Smooth muscle cell (in vitro differentiated cells): Measurements from ENCODE around the gene AAK1. TPM values are rescaled to one million over a fixed set of nuclear protein-coding genes. Genes with fewer than 3 reads are reported as not detected.
A peak's percentile ranks its signal among the peaks of the same experiment; 100 is the strongest.

Source experiments
- DNase-seq: peaks from one replicate; lab custom pipeline; 2025; ENCODE audit not compliant: unreplicated experiment; lab: John Stamatoyannopoulos, UW
- H2AFZ ChIP-seq: fragments of 200-600 bp; sonication (generic); 2 replicates; pipeline ENCODE4 v1.6.0; 2016; ENCODE audit warnings: antibody characterized with exemption, low read depth, mild to moderate bottlenecking
- H3F3A ChIP-seq: fragments of 200-600 bp; sonication (generic); 2 replicates; pipeline ENCODE4 v1.6.0; 2017; ENCODE audit warnings: antibody characterized with exemption, low read depth
- H3K27ac ChIP-seq: fragments of 200-600 bp; sonication (generic); 2 replicates; pipeline ENCODE4 v1.5.1; 2016; ENCODE audit warnings: low read depth, mild to moderate bottlenecking
- H3K27me3 ChIP-seq: fragments of 200-600 bp; sonication (generic); 2 replicates; pipeline ENCODE4 v1.6.1; 2016; ENCODE audit warnings: low read depth, mild to moderate bottlenecking
- H3K36me3 ChIP-seq: fragments of 200-600 bp; sonication (generic); 2 replicates; pipeline ENCODE4 v1.5.1; 2016; ENCODE audit warnings: low read depth
- H3K4me1 ChIP-seq: fragments of 200-600 bp; sonication (generic); 2 replicates; pipeline ENCODE4 v1.5.1; 2016; ENCODE audit warnings: low read depth
- H3K4me2 ChIP-seq: fragments of 200-600 bp; sonication (generic); 2 replicates; pipeline ENCODE4 v1.6.0; 2016; ENCODE audit warnings: mild to moderate bottlenecking
- H3K4me3 ChIP-seq: fragments of 200-600 bp; sonication (generic); 2 replicates; pipeline ENCODE4 v1.5.1; 2016; ENCODE audit warnings: mild to moderate bottlenecking
- H3K79me2 ChIP-seq: fragments of 200-600 bp; sonication (generic); 2 replicates; pipeline ENCODE4 v1.6.0; 2016; ENCODE audit warnings: low read depth, mild to moderate bottlenecking
- H3K9ac ChIP-seq: fragments of 200-600 bp; sonication (generic); 2 replicates; pipeline ENCODE4 v1.6.0; 2016; ENCODE audit warnings: low read depth
- H3K9me3 ChIP-seq: fragments of 200-600 bp; sonication (generic); replicated peaks from 2 replicates; pipeline ENCODE4 v1.5.1; 2016; ENCODE audit warnings: low read depth
- H4K20me1 ChIP-seq: fragments of 200-600 bp; sonication (generic); 2 replicates; pipeline ENCODE4 v1.6.0; 2016; ENCODE audit warnings: low read depth
- CTCF ChIP-seq: fragments of 200-600 bp; sonication (generic); IDR thresholded peaks from 2 replicates; pipeline ENCODE4 v1.5.1; 2017; ENCODE audit warnings: borderline replicate concordance, mild to moderate bottlenecking, antibody characterized with exemption; ENCODE audit not compliant: insufficient read depth, poor library complexity, severe bottlenecking
- WGBS: methylation state at CpG from one replicate; pipeline ENCODE4 v1.1.7; 2016; ENCODE audit warnings: low lambda C conversion rate; 5-methylcytosine and 5-hydroxymethylcytosine counted together
- polyA plus RNA-seq: library from polyadenylated mRNA; unstranded; fragments of >200 nt; fragmentation: Nextera tagmentation; extraction: Ambion mirVana; gene quantifications from 2 replicates; pipeline ENCODE4 v1.2.1, GENCODE V29; 2016
- total RNA-seq: library from RNA; depleted of rRNA; stranded (reverse); fragments of >200 nt; gene quantifications from 2 replicates; pipeline ENCODE4 v1.2.3, GENCODE V29; 2014

Gene AAK1
- total and polyA plus RNA-seq, 2 experiments from 2014 or later, result 26.9 to 47.7 TPM

GRCh38 chr2:69629921-69630608 is 13.5 kb downstream of the AAK1 start:
- no peaks in the 10 kb centered on the region for H3K36me3 ChIP-seq
- no peak overlapping the region for H3K4me2 ChIP-seq
- no peaks in the 10 kb centered on the region for H3F3A ChIP-seq
- DNase-seq, result no peak
- no peak overlapping the region for H3K4me3 ChIP-seq
- no peak overlapping the region for H3K27ac ChIP-seq
- H3K27me3 ChIP-seq, result no peaks in the 10 kb centered on the region
- no peaks in the 10 kb centered on the region for H3K9me3 ChIP-seq
- TF ChIP-seq CTCF, result no peak
- WGBS, result 83% methylated on average over 6 of the region's 6 CpGs
- peaks cover 7% of the 10 kb centered on the region for H3K4me1 ChIP-seq
- no peak overlapping the region for H2AFZ ChIP-seq
- no peak overlapping the region for H3K9ac ChIP-seq
- peaks cover 97% of the 10 kb centered on the region for H4K20me1 ChIP-seq
- peaks cover 99% of the 10 kb centered on the region for H3K79me2 ChIP-seq

- H3K27ac ChIP-seq, result no peak overlapping the region
- H2AFZ ChIP-seq, result no peak overlapping the region
- no peak for DNase-seq
- H3K9me3 ChIP-seq, result no peaks in the 10 kb centered on the region
- H3K79me2 ChIP-seq, result peaks cover 97% of the 10 kb centered on the region
- no peak overlapping the region for H3K4me2 ChIP-seq
- WGBS, result 96% methylated on average over 4 of the region's 4 CpGs
- H3F3A ChIP-seq, result no peaks in the 10 kb centered on the region
- H4K20me1 ChIP-seq, result peaks cover 97% of the 10 kb centered on the region
- H3K9ac ChIP-seq, result no peak overlapping the region
- no peaks in the 10 kb centered on the region for H3K27me3 ChIP-seq
- no peak overlapping the region for H3K4me3 ChIP-seq
- peaks cover 7% of the 10 kb centered on the region for H3K4me1 ChIP-seq
- TF ChIP-seq CTCF, result no peak
- H3K36me3 ChIP-seq, result no peaks in the 10 kb centered on the region
Observed at GRCh38 chr2:69628325-69629021, 15.1 kb downstream of the AAK1 start.

- H3K9ac ChIP-seq, result no peak overlapping the region
- peak overlapping the region; percentile 21 for H3K27ac ChIP-seq
- H3K4me2 ChIP-seq, result peak overlapping the region; percentile 17
- H3K27me3 ChIP-seq, result no peaks in the 10 kb centered on the region
- peaks cover 7% of the 10 kb centered on the region for H3K4me1 ChIP-seq
- no peaks in the 10 kb centered on the region for H3K9me3 ChIP-seq
- H4K20me1 ChIP-seq, result peaks cover 97% of the 10 kb centered on the region
- TF ChIP-seq CTCF, result no peak
- no peak for DNase-seq
- H3K4me3 ChIP-seq, result no peak overlapping the region
- WGBS, result 65% methylated on average over 7 of the region's 7 CpGs
- H3K36me3 ChIP-seq, result no peaks in the 10 kb centered on the region
- no peaks in the 10 kb centered on the region for H3F3A ChIP-seq
- H2AFZ ChIP-seq, result no peak overlapping the region
- H3K79me2 ChIP-seq, result peaks cover 97% of the 10 kb centered on the region
Observed at GRCh38 chr2:69625078-69625795, 18.3 kb downstream of the AAK1 start.
